Left kidney (tissue), 2 donors: ENCODE results near the gene CACNA1B. TPM values are rescaled to one million over a fixed set of nuclear protein-coding genes. Genes with fewer than 3 reads are reported as not detected.
"Not testable (repeated sequence)": the region's sequence is repeated elsewhere in the genome, so short reads cannot be mapped to it uniquely, and the experiment has no call there.

ENCODE experiments used
- DNase-seq: peaks from one replicate; pipeline ENCODE4 v3.0.0-alpha.2; 2013
- polyA plus RNA-seq: library from polyadenylated mRNA; unstranded; fragments of 120-200 nt; gene quantifications from one replicate; pipeline ENCODE4 v1.2.1, GENCODE V29; 2013; ENCODE audit not compliant: insufficient read length

Gene CACNA1B
- polyA plus RNA-seq, 1 donor: 0.52 TPM

GRCh38 chr9:138143491-138143890 lies 265.9 kb downstream of the CACNA1B start:
- not testable (repeated sequence) for DNase-seq

- DNase-seq: peak; percentile 37
Measured at GRCh38 chr9:138147556-138147955, 270.0 kb downstream of the CACNA1B start.

- DNase-seq: peak; percentile 32
Measured at GRCh38 chr9:138149672-138150656, 272.4 kb downstream of the CACNA1B start.

GRCh38 chr9:138155788-138156187 lies 278.2 kb downstream of the CACNA1B start:
- DNase-seq: not testable (repeated sequence)

- not testable (repeated sequence) for DNase-seq
Measured at GRCh38 chr9:138166793-138167192, 289.2 kb downstream of the CACNA1B start.
